ENCODE data around the gene KLHL35.

Gene KLHL35

DNA sequence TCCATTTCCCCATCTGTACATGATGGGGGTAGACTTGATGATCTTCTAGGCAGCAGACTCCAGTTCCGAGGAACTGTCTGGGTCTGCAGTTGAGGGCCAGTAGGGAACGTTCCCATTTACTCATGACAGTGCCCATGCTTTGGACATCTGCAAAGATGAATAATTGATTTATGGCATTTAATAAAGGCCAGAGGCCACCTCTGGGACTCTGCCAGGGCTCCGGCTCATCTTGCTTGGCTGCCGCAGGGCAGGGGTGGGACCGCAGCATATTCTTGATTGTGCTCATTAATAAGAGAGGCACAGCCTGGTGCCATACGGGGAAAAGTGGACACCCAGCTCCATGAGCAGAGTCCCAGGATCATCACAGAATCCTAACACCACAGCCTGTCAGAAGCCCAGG lies 28.1 kb upstream of the KLHL35 start:
- H3K27ac ChIP-seq (replicated peaks) = no peak overlapping the region
- no peaks in the 10 kb centered on the region for H3K27me3 ChIP-seq (ENCODE audit: insufficient read depth, poor library complexity, severe bottlenecking)
- TF ChIP-seq, protein P1, sequence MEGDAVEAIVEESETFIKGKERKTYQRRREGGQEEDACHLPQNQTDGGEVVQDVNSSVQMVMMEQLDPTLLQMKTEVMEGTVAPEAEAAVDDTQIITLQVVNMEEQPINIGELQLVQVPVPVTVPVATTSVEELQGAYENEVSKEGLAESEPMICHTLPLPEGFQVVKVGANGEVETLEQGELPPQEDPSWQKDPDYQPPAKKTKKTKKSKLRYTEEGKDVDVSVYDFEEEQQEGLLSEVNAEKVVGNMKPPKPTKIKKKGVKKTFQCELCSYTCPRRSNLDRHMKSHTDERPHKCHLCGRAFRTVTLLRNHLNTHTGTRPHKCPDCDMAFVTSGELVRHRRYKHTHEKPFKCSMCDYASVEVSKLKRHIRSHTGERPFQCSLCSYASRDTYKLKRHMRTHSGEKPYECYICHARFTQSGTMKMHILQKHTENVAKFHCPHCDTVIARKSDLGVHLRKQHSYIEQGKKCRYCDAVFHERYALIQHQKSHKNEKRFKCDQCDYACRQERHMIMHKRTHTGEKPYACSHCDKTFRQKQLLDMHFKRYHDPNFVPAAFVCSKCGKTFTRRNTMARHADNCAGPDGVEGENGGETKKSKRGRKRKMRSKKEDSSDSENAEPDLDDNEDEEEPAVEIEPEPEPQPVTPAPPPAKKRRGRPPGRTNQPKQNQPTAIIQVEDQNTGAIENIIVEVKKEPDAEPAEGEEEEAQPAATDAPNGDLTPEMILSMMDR (IDR thresholded peaks at IDR 0.05; ENCODE audit: insufficient read depth, low read length) = no peak
- H3K4me3 ChIP-seq (replicated peaks; ENCODE audit: insufficient read depth, low read length) = no peak overlapping the region
- no peak for DNase-seq (ENCODE audit: low read depth in 1 of 2, low spot score in 1 of 2)

- Histone ChIP-seq H3K27ac (replicated peaks) (no peak overlapping the region), H3K27me3 (ENCODE audit: insufficient read depth, poor library complexity, severe bottlenecking) (no peaks in the 10 kb centered on the region), H3K4me3 (replicated peaks; ENCODE audit: insufficient read depth, low read length) (no peak overlapping the region)
- TF ChIP-seq, protein P1 (IDR thresholded peaks at IDR 0.05; ENCODE audit: insufficient read depth, low read length) = no peak
- TF ChIP-seq REST (IDR thresholded peaks at IDR 0.05; ENCODE audit: insufficient replicate concordance, low read depth) = no peak
- no peak for TF ChIP-seq GABPA (IDR thresholded peaks at IDR 0.05; ENCODE audit: low read depth)
- TF ChIP-seq POLR2AphosphoS5 (IDR thresholded peaks at IDR 0.05; ENCODE audit: low read depth) = no peak
- TF ChIP-seq SPI1 (IDR thresholded peaks at IDR 0.05; ENCODE audit: borderline replicate concordance, low read depth) = no peak
- DNase-seq (ENCODE audit: low read depth in 1 of 2, low spot score in 1 of 2) = no peak
These were observed 23.7 kb upstream of the KLHL35 start for GRCh38 chr11:75456596-75457183.

DNA sequence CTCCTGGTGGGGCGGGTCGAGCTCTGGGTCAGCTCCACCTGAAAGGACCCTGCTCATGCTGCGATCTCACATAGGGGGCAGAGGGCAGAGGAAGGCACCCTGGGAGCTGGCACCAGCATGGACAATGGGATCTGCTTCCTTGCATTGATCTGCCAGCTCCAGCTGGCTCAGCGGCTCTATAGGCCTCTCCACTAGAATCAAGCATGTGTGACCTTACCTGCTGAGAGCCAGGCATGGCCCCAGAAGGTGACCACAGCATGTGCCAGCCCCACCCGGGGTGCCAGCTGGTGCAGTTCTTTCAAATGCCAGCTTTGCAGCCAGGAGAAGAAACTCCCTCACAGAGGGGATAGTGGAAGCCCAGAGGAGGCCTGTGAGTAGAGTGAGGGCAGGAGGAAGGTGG lies 22.0 kb upstream of the KLHL35 start:
- no peak for TF ChIP-seq REST (IDR thresholded peaks at IDR 0.05; ENCODE audit: insufficient replicate concordance, low read depth)
- no peak for TF ChIP-seq SPI1 (IDR thresholded peaks at IDR 0.05; ENCODE audit: borderline replicate concordance, low read depth)
- TF ChIP-seq, protein P1 (IDR thresholded peaks at IDR 0.05; ENCODE audit: insufficient read depth, low read length) = no peak
- no peak for TF ChIP-seq GABPA (IDR thresholded peaks at IDR 0.05; ENCODE audit: low read depth)
- TF ChIP-seq POLR2AphosphoS5 (IDR thresholded peaks at IDR 0.05; ENCODE audit: low read depth) = no peak
- Histone ChIP-seq H3K4me3 (replicated peaks; ENCODE audit: insufficient read depth, low read length) (no peak overlapping the region), H3K27me3 (ENCODE audit: insufficient read depth, poor library complexity, severe bottlenecking) (no peaks in the 10 kb centered on the region), H3K27ac (replicated peaks) (no peak overlapping the region)
- no peak for DNase-seq (ENCODE audit: low read depth in 1 of 2, low spot score in 1 of 2)
